ENCODE data around the gene ASIC1.

ASIC1 gene

DNA sequence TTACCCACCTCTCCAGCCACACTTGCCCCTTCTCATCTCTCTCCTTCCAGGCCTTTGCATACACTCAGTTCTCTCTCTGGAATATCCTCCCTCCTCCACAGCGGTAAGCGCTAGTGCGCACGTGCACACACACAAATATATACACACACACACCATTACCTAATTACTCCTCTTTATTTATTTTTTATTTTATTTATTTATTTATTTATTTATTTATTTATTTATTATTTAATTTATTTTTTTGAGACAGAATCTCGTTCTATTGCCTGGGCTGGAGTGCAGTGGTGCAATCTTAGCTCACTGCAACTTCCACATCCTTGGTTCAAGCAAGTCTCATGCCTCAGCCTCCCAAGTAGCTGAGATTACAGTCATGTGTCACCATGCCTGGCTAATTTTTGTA is 11.7 kb downstream of the ASIC1 start:
- no peak for TF ChIP-seq CTCF (conservative IDR thresholded peaks at IDR 0.05; ENCODE audit: low read depth, low read length)
- no peak overlapping the region for H3K4me3 ChIP-seq (ENCODE audit: low read depth, low read length)
- DNase-seq (ENCODE audit: low read depth) = no peak

GRCh38 chr12:50069539-50069938 is 12.1 kb downstream of the ASIC1 start:
- DNase-seq (ENCODE audit: low read depth) = no peak
- no peak overlapping the region for H3K4me3 ChIP-seq (ENCODE audit: low read depth, low read length)
- TF ChIP-seq CTCF (conservative IDR thresholded peaks at IDR 0.05; ENCODE audit: low read depth, low read length) = no peak

DNA sequence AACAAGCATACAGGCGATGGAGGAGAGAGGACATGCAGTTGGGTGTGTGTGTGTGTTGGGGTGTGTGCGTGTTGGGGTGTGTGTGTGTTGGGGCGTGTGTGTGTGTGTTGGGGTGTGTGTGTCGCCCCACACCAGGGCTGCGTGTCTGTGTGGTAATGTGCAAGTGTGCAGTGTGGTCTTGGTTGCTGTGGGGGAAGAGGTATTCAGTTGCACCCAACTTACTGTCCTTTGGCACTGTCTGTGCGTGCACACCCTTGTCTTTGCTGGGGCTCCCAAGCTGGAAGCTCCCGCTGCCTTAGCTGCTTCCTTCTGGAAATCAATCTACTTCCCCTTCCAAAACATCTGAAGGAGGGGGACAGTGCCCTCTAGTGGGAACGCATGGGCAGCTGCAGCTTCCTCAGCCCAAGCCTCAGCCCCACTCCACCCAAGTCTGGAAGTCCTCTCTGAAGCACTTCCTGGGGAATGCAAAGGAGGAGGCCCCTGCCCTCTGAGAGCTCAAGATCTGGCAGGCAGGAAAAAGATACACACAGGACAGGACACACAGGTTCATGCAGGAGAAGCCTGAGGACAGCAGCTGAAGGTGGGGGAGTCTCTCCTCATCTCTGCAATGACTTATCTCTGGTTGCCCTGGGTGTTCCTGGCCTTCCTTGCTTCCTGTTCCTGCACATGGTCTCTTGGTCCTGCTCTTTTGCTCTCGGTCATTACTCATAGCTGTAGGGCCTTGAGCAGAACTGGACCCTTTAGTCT is 13.1 kb downstream of the ASIC1 start:
- H3K4me3 ChIP-seq (ENCODE audit: low read depth, low read length) = no peak overlapping the region
- peak; percentile 91 for DNase-seq (ENCODE audit: low read depth)
- peak; percentile 96 for TF ChIP-seq CTCF (conservative IDR thresholded peaks at IDR 0.05; ENCODE audit: low read depth, low read length)

DNA sequence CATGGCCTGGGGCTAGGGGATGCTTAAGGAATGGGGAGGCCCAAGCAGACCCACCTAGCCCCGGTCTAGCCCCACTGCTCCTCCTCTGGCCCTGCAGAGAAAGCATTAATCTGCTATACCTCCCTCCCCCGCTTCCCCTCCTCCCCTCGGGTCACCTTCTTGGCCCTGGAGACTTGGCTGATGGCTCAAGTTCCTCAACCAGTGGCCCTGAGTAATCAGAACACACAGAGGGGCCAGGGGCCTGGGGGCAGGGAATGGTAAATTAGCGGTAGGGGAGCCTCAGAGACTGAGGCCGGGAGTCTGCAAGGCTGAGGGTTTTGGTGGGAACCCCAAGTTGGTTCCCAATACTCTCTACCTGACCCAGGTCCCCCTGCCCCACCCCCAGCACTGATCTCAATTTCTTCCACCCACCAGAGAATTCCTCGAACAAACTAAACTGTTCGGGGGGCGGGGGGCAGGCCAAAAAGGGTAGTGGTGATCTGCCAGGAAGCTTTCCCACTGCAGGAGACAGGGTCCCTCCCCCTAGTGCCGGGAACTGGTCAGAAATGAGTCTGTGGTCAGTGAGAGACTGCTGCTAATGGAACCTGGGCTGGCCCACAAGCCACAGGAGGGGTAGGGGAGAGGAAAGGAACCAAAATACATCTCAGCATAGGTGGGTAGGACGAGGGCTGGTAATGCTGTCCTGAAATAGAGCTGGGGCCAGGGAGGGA is 15.0 kb downstream of the ASIC1 start:
- H3K4me3 ChIP-seq (ENCODE audit: low read depth, low read length) = no peak overlapping the region
- TF ChIP-seq CTCF (conservative IDR thresholded peaks at IDR 0.05; ENCODE audit: low read depth, low read length) = no peak
- DNase-seq (ENCODE audit: low read depth) = no peak

GRCh38 chr12:50073206-50073605 is 15.8 kb downstream of the ASIC1 start:
- DNase-seq (ENCODE audit: low read depth) = no peak
- H3K4me3 ChIP-seq (ENCODE audit: low read depth, low read length) = no peak overlapping the region
- TF ChIP-seq CTCF (conservative IDR thresholded peaks at IDR 0.05; ENCODE audit: low read depth, low read length) = no peak

DNA sequence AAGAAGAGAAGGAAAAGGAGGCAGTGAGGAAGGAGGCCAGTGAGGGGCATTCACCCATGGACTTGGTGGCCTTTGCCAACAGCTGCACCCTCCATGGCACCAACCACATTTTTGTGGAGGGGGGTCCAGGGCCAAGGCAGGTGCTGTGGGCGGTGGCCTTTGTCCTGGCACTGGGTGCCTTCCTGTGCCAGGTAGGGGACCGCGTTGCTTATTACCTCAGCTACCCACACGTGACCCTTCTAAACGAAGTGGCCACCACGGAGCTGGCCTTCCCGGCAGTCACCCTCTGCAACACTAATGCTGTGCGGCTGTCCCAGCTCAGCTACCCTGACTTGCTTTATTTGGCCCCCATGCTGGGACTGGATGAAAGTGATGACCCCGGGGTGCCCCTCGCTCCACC is 16.3 kb downstream of the ASIC1 start:
- TF ChIP-seq CTCF (conservative IDR thresholded peaks at IDR 0.05; ENCODE audit: low read depth, low read length) = no peak
- DNase-seq (ENCODE audit: low read depth) = no peak
- no peak overlapping the region for H3K4me3 ChIP-seq (ENCODE audit: low read depth, low read length)
